Psoas muscle (tissue), 8 donors: ENCODE measurements around the gene TMEFF2. TPM values are rescaled to one million over a fixed set of nuclear protein-coding genes. Genes with fewer than 3 reads are reported as not detected.

ENCODE experiments used
- ATAC-seq, 4 donors: fragments of 200-7000 bp; cut with Tn5 transposase; one replicate each; pipeline ENCODE4 v1.9.1; 2020; ENCODE audit warnings: moderate library complexity in 3 of 4, mild to moderate bottlenecking in 2 of 4
- DNase-seq, 2 donors: peaks; one replicate each; pipeline ENCODE4 v3.0.0-alpha.2; 2020
- H3K27ac ChIP-seq: fragments of 200-600 bp; one replicate; pipeline ENCODE4 v1.8.0; 2022
- H3K27me3 ChIP-seq, 3 donors: fragments of 200-600 bp in 1 of 3; one replicate each; pipeline versions ENCODE4 v1.6.1 to v1.8.0; 2013 to 2022; ENCODE audit warnings: low read length in 2 of 3, mild to moderate bottlenecking in 2 of 3, moderate library complexity in 1 of 3; ENCODE audit not compliant: insufficient read depth in 3 of 3
- H3K36me3 ChIP-seq, 2 donors: fragments of 200-600 bp in 1 of 2; one replicate each; pipeline versions ENCODE4 v1.6.1 to v1.8.0; 2013 to 2022; ENCODE audit warnings: low read depth in 1 of 2, mild to moderate bottlenecking in 1 of 2, moderate library complexity in 1 of 2; ENCODE audit not compliant: insufficient read depth in 1 of 2
- H3K4me1 ChIP-seq: fragments of 200-600 bp; one replicate; pipeline ENCODE4 v1.8.0; 2022
- H3K4me3 ChIP-seq: fragments of 200-600 bp; one replicate; pipeline ENCODE4 v1.8.0; 2022; ENCODE audit warnings: mild to moderate bottlenecking
- H3K9me3 ChIP-seq: fragments of 200-600 bp; one replicate; pipeline ENCODE4 v1.8.0; 2022
- CTCF ChIP-seq: fragments of 200-600 bp; IDR thresholded peaks from one replicate; pipeline ENCODE4 v1.8.0; 2022; ENCODE audit warnings: antibody characterized with exemption
- WGBS, 3 donors: extraction: QIAGEN DNeasy Blood & Tissue Kit; methylation state at CpG; one replicate each; pipeline versions ENCODE4 v1.1.6 to v1.1.7; 2013; 5-methylcytosine and 5-hydroxymethylcytosine counted together
- intact Hi-C, 2 donors: fragments of 100-400 bp; cut with DNase I; formaldehyde crosslinking; loops; one replicate each; pipeline versions ENCODE4 v1.11.0 to v1.14.2; 2022
- polyA plus RNA-seq, 3 donors: library from polyadenylated mRNA; stranded (reverse); fragments of 200-250 nt; gene quantifications; one replicate each; pipeline ENCODE4 v1.2.3, GENCODE V29; 2013
- total RNA-seq, 4 donors: library from RNA; stranded (reverse); fragmentation: NEBNext Ultra II Directional in 2 of 4; extraction: Animal tissue kit (Norgen Biotek cat#: 25700) in 2 of 4; gene quantifications; one replicate each; pipeline versions ENCODE4 v1.2.1 to v1.2.4, GENCODE V29; 2021 to 2023
- donor health status: healthy with polysubstance abuse.
- donor health status: DM: no; HTN: no; CAD: no; lungs with moderate emphysema.
- donor health status: Bipolar disorder and iron deficiency.
- donor health status: healthy.
- donor health status: DM: yes; HTN: yes; CAD: no.
- donor health status: DM: no; HTN: no; CAD: no.
- donor health status: DM: no; HTN: no; CAD: no.
- donor health status: DM: yes; HTN: yes; CAD: no.

The TMEFF2 gene
- total and polyA plus RNA-seq, 7 donors: 0.07 to 0.47 (median 0.16) TPM; not detected in 4

GRCh38 chr2:191931329-191931728, 263.4 kb downstream of the TMEFF2 start:
- intact Hi-C loops: no loop called here
- no peak for TF ChIP-seq CTCF
- H3K27ac ChIP-seq: no peak overlapping the region
- H3K27me3 ChIP-seq: no peaks in the 10 kb centered on the region
- DNase-seq (no peak), ATAC-seq (no peak)
- H3K4me3 ChIP-seq: no peak overlapping the region
- no peaks in the 10 kb centered on the region for H3K9me3 ChIP-seq
- H3K36me3 ChIP-seq: no peaks in the 10 kb centered on the region
- H3K4me1 ChIP-seq: no peaks in the 10 kb centered on the region
- 91 to 97% (median 94%) methylated on average over 1 of the region's 1 CpG for WGBS, 3 donors

- intact Hi-C loops: no loop called here
- TF ChIP-seq CTCF: no peak
- 83 to 94% (median 94%) methylated on average over 3 of the region's 3 CpGs for WGBS, 3 donors
- H3K27me3 ChIP-seq: no peaks in the 10 kb centered on the region
- no peak overlapping the region for H3K4me3 ChIP-seq
- no peaks in the 10 kb centered on the region for H3K4me1 ChIP-seq
- ATAC-seq (no peak), DNase-seq (no peak)
- no peaks in the 10 kb centered on the region for H3K9me3 ChIP-seq
- no peak overlapping the region for H3K27ac ChIP-seq
- H3K36me3 ChIP-seq: no peaks in the 10 kb centered on the region
Measured at GRCh38 chr2:191930205-191930604, 264.5 kb downstream of the TMEFF2 start.

GRCh38 chr2:191929288-191929687, 265.4 kb downstream of the TMEFF2 start:
- intact Hi-C loops: no loop called here
- ATAC-seq (no peak), DNase-seq (no peak)
- Histone ChIP-seq H3K4me1 (no peaks in the 10 kb centered on the region), H3K9me3 (no peaks in the 10 kb centered on the region), H3K36me3 (no peaks in the 10 kb centered on the region), H3K4me3 (no peak overlapping the region), H3K27ac (no peak overlapping the region), H3K27me3 (no peaks in the 10 kb centered on the region)
- no peak for TF ChIP-seq CTCF
- WGBS, 3 donors: 64 to 70% (median 66%) methylated on average over 4 of the region's 4 CpGs

GRCh38 chr2:191927991-191928390, 266.7 kb downstream of the TMEFF2 start:
- 44 to 50% (median 47%) methylated on average over 3 of the region's 3 CpGs for WGBS, 3 donors
- Histone ChIP-seq H3K4me3 (no peak overlapping the region), H3K9me3 (no peaks in the 10 kb centered on the region), H3K4me1 (no peaks in the 10 kb centered on the region), H3K27ac (no peak overlapping the region), H3K36me3 (no peaks in the 10 kb centered on the region), H3K27me3 (no peaks in the 10 kb centered on the region)
- TF ChIP-seq CTCF: no peak
- DNase-seq (no peak), ATAC-seq (no peak)
- intact Hi-C loops: no loop called here

- Histone ChIP-seq H3K27ac (no peak overlapping the region), H3K4me3 (no peak overlapping the region), H3K36me3 (no peaks in the 10 kb centered on the region), H3K4me1 (no peaks in the 10 kb centered on the region), H3K9me3 (no peaks in the 10 kb centered on the region), H3K27me3 (no peaks in the 10 kb centered on the region)
- 30 to 37% (median 32%) methylated on average over 4 of the region's 4 CpGs for WGBS, 3 donors
- TF ChIP-seq CTCF: no peak
- intact Hi-C loops: no loop called here
- no peak for ATAC-seq
- no peak for DNase-seq
Measured at GRCh38 chr2:191927319-191927867, 267.3 kb downstream of the TMEFF2 start.
